GM18505 (cell line): ENCODE measurements around the gene ZNF189.

Experiments used
- ATAC-seq: cut with Tn5 transposase; IDR thresholded peaks from one replicate; pipeline ENCODE4 v1.9.1; 2021; ENCODE audit not compliant: unreplicated experiment
- POLR2A ChIP-seq: IDR thresholded peaks from 4 replicates; pipeline ENCODE4 v1.6.1; 2011; ENCODE audit warnings: borderline replicate concordance; ENCODE audit not compliant: insufficient read depth, insufficient read length; ENCODE audit errors: extremely low read depth

Gene ZNF189

GRCh38 chr9:101440714-101441230 lies 42.1 kb downstream of the ZNF189 start:
- no peak for TF ChIP-seq POLR2A
- no peak for ATAC-seq

- no peak for TF ChIP-seq POLR2A
Observed at GRCh38 chr9:101442318-101442717, 43.7 kb downstream of the ZNF189 start.

GRCh38 chr9:101442736-101443135 lies 44.1 kb downstream of the ZNF189 start:
- no peak for ATAC-seq
- TF ChIP-seq POLR2A: no peak

More at GRCh38 chr9:101442318-101442717, 43.7 kb downstream of the ZNF189 start:
- ATAC-seq: no peak

- TF ChIP-seq POLR2A: no peak
- ATAC-seq: no peak
Observed at GRCh38 chr9:101443364-101443771, 44.7 kb downstream of the ZNF189 start.

GRCh38 chr9:101445353-101446029 lies 46.8 kb downstream of the ZNF189 start:
- TF ChIP-seq POLR2A: no peak
- no peak for ATAC-seq

- TF ChIP-seq POLR2A: no peak
- ATAC-seq: no peak
Observed at GRCh38 chr9:101446732-101447131, 48.1 kb downstream of the ZNF189 start.

- no peak for ATAC-seq
- TF ChIP-seq POLR2A: no peak
Observed at GRCh38 chr9:101448680-101449070, 50.0 kb downstream of the ZNF189 start.

- ATAC-seq: peak; percentile 99
Observed at GRCh38 chr9:101449071-101449721, 50.5 kb downstream of the ZNF189 start.

GRCh38 chr9:101450931-101451330 lies 52.3 kb downstream of the ZNF189 start:
- TF ChIP-seq POLR2A: no peak
- no peak for ATAC-seq

More at GRCh38 chr9:101449071-101449721, 50.5 kb downstream of the ZNF189 start:
- TF ChIP-seq POLR2A: no peak

GRCh38 chr9:101451498-101451897 lies 52.8 kb downstream of the ZNF189 start:
- TF ChIP-seq POLR2A: no peak
- no peak for ATAC-seq

- ATAC-seq: no peak
- no peak for TF ChIP-seq POLR2A
Observed at GRCh38 chr9:101453776-101454570, 55.3 kb downstream of the ZNF189 start.

- TF ChIP-seq POLR2A: no peak
- ATAC-seq: no peak
Observed at GRCh38 chr9:101455656-101456240, 57.1 kb downstream of the ZNF189 start.

- TF ChIP-seq POLR2A: no peak
- no peak for ATAC-seq
Observed at GRCh38 chr9:101457003-101457402, 58.4 kb downstream of the ZNF189 start.
